LNCaP clone FGC (cell line): ENCODE measurements around the gene NR3C1.

ENCODE experiments used
- DNase-seq: peaks from one replicate; pipeline ENCODE4 v3.0.0-alpha.2; 2011; ENCODE audit warnings: low read depth
- H3K4me3 ChIP-seq: 2 replicates; pipeline ENCODE4 v1.5.1; 2011; ENCODE audit warnings: mild to moderate bottlenecking, low read depth, low read length, control low read depth
- CTCF ChIP-seq: IDR thresholded peaks from 2 replicates; pipeline ENCODE4 v1.5.1; 2012; ENCODE audit warnings: mild to moderate bottlenecking; ENCODE audit not compliant: control insufficient read depth, insufficient read depth; ENCODE audit errors: extremely low read depth

The NR3C1 gene

GRCh38 chr5:143376911-143377813 lies 26.3 kb downstream of the NR3C1 start:
- no peak for DNase-seq
- no peak for TF ChIP-seq CTCF
- H3K4me3 ChIP-seq, result no peak overlapping the region

GRCh38 chr5:143376195-143376779 lies 27.2 kb downstream of the NR3C1 start:
- no peak for TF ChIP-seq CTCF
- H3K4me3 ChIP-seq, result no peak overlapping the region
- no peak for DNase-seq

GRCh38 chr5:143374496-143375217 lies 28.8 kb downstream of the NR3C1 start:
- H3K4me3 ChIP-seq, result no peak overlapping the region
- no peak for DNase-seq
- no peak for TF ChIP-seq CTCF

DNA sequence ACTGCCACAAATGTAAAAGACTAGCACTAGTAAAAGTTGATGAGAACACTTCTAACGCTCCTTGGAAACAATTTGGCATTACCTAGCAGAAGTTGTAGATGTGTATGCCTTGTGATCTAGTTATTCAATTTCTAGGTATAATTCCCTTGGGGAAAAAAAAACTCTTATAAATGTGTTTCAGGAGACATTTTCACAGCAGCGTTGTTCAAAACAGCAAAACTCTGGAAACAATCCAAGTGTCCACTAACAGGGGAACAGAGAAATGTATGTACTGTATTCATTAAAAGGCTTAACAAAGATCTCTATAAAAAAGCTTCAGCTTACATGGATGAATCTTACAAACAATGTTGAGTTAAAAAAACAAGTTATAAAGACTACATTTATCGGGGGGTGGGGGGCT lies 30.4 kb downstream of the NR3C1 start:
- TF ChIP-seq CTCF, result no peak
- H3K4me3 ChIP-seq, result no peak overlapping the region
- no peak for DNase-seq

GRCh38 chr5:143372187-143372829 lies 31.2 kb downstream of the NR3C1 start:
- no peak for DNase-seq
- no peak for TF ChIP-seq CTCF
- no peak overlapping the region for H3K4me3 ChIP-seq

GRCh38 chr5:143370440-143370839 lies 33.0 kb downstream of the NR3C1 start:
- no peak for TF ChIP-seq CTCF
- DNase-seq, result no peak
- no peak overlapping the region for H3K4me3 ChIP-seq
